ENCODE measurements around the gene DCTD.
A peak's percentile ranks its signal among the peaks of the same experiment; 100 is the strongest.

DNA sequence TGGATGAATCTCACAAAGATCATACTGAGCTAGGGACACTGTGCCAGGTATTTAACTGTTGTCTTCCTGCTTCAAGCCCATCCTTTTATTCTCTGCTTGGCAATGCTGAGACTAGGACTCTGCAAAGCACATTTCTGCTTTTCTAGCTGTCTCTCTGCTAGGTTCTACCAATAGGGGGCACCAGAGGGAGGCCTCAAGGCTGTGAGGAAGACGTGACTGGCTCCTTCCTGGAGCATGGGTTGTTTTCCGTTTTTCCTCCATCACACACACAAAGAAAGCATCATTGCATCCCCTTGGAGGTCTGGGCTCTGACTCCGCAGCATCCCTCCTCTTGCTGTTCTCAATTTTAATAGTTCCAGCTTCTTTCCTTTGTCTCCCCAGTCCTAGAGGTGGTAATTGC is 10.9 kb upstream of the DCTD start:
- TF ChIP-seq JUNB (IDR thresholded peaks at IDR 0.05; ENCODE audit: unreplicated experiment), result no peak
- no peak for TF ChIP-seq CREB1 (CRISPR knock-in tag; IDR thresholded peaks at IDR 0.05; ENCODE audit: low read depth)
- TF ChIP-seq, protein P1, sequence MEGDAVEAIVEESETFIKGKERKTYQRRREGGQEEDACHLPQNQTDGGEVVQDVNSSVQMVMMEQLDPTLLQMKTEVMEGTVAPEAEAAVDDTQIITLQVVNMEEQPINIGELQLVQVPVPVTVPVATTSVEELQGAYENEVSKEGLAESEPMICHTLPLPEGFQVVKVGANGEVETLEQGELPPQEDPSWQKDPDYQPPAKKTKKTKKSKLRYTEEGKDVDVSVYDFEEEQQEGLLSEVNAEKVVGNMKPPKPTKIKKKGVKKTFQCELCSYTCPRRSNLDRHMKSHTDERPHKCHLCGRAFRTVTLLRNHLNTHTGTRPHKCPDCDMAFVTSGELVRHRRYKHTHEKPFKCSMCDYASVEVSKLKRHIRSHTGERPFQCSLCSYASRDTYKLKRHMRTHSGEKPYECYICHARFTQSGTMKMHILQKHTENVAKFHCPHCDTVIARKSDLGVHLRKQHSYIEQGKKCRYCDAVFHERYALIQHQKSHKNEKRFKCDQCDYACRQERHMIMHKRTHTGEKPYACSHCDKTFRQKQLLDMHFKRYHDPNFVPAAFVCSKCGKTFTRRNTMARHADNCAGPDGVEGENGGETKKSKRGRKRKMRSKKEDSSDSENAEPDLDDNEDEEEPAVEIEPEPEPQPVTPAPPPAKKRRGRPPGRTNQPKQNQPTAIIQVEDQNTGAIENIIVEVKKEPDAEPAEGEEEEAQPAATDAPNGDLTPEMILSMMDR (conservative IDR thresholded peaks at IDR 0.05; ENCODE audit: low read depth in 2 of 2), result peak; percentile 82 to 84
- no peak for TF ChIP-seq POLR2AphosphoS5 (IDR thresholded peaks at IDR 0.05; ENCODE audit: low read depth)
- TF ChIP-seq EZH2phosphoT487 (IDR thresholded peaks at IDR 0.05; ENCODE audit: unreplicated experiment), result no peak
- TF ChIP-seq EZH2 (IDR thresholded peaks at IDR 0.05; ENCODE audit: low read depth, unreplicated experiment), result no peak
- TF ChIP-seq, protein P2, sequence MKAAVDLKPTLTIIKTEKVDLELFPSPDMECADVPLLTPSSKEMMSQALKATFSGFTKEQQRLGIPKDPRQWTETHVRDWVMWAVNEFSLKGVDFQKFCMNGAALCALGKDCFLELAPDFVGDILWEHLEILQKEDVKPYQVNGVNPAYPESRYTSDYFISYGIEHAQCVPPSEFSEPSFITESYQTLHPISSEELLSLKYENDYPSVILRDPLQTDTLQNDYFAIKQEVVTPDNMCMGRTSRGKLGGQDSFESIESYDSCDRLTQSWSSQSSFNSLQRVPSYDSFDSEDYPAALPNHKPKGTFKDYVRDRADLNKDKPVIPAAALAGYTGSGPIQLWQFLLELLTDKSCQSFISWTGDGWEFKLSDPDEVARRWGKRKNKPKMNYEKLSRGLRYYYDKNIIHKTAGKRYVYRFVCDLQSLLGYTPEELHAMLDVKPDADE (IDR thresholded peaks at IDR 0.05), result no peak
- TF ChIP-seq, protein P3, sequence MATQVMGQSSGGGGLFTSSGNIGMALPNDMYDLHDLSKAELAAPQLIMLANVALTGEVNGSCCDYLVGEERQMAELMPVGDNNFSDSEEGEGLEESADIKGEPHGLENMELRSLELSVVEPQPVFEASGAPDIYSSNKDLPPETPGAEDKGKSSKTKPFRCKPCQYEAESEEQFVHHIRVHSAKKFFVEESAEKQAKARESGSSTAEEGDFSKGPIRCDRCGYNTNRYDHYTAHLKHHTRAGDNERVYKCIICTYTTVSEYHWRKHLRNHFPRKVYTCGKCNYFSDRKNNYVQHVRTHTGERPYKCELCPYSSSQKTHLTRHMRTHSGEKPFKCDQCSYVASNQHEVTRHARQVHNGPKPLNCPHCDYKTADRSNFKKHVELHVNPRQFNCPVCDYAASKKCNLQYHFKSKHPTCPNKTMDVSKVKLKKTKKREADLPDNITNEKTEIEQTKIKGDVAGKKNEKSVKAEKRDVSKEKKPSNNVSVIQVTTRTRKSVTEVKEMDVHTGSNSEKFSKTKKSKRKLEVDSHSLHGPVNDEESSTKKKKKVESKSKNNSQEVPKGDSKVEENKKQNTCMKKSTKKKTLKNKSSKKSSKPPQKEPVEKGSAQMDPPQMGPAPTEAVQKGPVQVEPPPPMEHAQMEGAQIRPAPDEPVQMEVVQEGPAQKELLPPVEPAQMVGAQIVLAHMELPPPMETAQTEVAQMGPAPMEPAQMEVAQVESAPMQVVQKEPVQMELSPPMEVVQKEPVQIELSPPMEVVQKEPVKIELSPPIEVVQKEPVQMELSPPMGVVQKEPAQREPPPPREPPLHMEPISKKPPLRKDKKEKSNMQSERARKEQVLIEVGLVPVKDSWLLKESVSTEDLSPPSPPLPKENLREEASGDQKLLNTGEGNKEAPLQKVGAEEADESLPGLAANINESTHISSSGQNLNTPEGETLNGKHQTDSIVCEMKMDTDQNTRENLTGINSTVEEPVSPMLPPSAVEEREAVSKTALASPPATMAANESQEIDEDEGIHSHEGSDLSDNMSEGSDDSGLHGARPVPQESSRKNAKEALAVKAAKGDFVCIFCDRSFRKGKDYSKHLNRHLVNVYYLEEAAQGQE (IDR thresholded peaks at IDR 0.05; ENCODE audit: unreplicated experiment), result no peak
- TF ChIP-seq NANOG (IDR thresholded peaks at IDR 0.05; ENCODE audit: borderline replicate concordance), result no peak
- TF ChIP-seq, protein P4, sequence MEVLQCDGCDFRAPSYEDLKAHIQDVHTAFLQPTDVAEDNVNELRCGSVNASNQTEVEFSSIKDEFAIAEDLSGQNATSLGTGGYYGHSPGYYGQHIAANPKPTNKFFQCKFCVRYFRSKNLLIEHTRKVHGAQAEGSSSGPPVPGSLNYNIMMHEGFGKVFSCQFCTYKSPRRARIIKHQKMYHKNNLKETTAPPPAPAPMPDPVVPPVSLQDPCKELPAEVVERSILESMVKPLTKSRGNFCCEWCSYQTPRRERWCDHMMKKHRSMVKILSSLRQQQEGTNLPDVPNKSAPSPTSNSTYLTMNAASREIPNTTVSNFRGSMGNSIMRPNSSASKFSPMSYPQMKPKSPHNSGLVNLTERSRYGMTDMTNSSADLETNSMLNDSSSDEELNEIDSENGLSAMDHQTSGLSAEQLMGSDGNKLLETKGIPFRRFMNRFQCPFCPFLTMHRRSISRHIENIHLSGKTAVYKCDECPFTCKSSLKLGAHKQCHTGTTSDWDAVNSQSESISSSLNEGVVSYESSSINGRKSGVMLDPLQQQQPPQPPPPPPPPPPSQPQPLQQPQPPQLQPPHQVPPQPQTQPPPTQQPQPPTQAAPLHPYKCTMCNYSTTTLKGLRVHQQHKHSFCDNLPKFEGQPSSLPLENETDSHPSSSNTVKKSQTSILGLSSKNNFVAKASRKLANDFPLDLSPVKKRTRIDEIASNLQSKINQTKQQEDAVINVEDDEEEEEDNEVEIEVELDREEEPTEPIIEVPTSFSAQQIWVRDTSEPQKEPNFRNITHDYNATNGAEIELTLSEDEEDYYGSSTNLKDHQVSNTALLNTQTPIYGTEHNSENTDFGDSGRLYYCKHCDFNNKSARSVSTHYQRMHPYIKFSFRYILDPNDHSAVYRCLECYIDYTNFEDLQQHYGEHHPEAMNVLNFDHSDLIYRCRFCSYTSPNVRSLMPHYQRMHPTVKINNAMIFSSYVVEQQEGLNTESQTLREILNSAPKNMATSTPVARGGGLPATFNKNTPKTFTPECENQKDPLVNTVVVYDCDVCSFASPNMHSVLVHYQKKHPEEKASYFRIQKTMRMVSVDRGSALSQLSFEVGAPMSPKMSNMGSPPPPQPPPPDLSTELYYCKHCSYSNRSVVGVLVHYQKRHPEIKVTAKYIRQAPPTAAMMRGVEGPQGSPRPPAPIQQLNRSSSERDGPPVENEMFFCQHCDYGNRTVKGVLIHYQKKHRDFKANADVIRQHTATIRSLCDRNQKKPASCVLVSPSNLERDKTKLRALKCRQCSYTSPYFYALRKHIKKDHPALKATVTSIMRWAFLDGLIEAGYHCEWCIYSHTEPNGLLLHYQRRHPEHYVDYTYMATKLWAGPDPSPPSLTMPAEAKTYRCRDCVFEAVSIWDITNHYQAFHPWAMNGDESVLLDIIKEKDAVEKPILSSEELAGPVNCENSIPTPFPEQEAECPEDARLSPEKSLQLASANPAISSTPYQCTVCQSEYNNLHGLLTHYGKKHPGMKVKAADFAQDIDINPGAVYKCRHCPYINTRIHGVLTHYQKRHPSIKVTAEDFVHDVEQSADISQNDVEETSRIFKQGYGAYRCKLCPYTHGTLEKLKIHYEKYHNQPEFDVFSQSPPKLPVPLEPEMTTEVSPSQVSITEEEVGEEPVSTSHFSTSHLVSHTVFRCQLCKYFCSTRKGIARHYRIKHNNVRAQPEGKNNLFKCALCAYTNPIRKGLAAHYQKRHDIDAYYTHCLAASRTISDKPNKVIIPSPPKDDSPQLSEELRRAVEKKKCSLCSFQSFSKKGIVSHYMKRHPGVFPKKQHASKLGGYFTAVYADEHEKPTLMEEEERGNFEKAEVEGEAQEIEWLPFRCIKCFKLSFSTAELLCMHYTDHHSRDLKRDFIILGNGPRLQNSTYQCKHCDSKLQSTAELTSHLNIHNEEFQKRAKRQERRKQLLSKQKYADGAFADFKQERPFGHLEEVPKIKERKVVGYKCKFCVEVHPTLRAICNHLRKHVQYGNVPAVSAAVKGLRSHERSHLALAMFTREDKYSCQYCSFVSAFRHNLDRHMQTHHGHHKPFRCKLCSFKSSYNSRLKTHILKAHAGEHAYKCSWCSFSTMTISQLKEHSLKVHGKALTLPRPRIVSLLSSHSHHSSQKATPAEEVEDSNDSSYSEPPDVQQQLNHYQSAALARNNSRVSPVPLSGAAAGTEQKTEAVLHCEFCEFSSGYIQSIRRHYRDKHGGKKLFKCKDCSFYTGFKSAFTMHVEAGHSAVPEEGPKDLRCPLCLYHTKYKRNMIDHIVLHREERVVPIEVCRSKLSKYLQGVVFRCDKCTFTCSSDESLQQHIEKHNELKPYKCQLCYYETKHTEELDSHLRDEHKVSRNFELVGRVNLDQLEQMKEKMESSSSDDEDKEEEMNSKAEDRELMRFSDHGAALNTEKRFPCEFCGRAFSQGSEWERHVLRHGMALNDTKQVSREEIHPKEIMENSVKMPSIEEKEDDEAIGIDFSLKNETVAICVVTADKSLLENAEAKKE (CRISPR knock-in tag; IDR thresholded peaks at IDR 0.05), result no peak
- TF ChIP-seq ZNF331 (CRISPR knock-in tag; IDR thresholded peaks at IDR 0.05; ENCODE audit: low read depth), result no peak
- no peak for TF ChIP-seq ZNF114 (CRISPR knock-in tag; IDR thresholded peaks at IDR 0.05)
- TF ChIP-seq STAT1 (IDR thresholded peaks at IDR 0.05; ENCODE audit: unreplicated experiment), result no peak
